OCI-LY1 (cell line): ENCODE measurements around the gene LTA4H.

Experiments
- H2AFZ ChIP-seq: fragments of 200-600 bp; sonication (generic), shearing (Covaris generic); 2 replicates; pipeline ENCODE4 v1.6.0; 2014; ENCODE audit warnings: antibody characterized with exemption, mild to moderate bottlenecking, low read length
- H3F3A ChIP-seq: fragments of 200-600 bp; sonication (generic), shearing (Covaris generic); 2 replicates; pipeline ENCODE4 v1.6.0; 2014; ENCODE audit warnings: mild to moderate bottlenecking, antibody characterized with exemption, low read length, moderate library complexity; ENCODE audit not compliant: insufficient read depth
- H3K27ac ChIP-seq: fragments of 200-600 bp; sonication (generic); 2 replicates; pipeline ENCODE4 v1.5.1; 2014; ENCODE audit warnings: low read length, mixed run types, mild to moderate bottlenecking, low read depth; ENCODE audit not compliant: poor library complexity, severe bottlenecking
- H3K27me3 ChIP-seq: fragments of 200-600 bp; sonication (generic); 2 replicates; pipeline ENCODE4 v1.6.0; 2014; ENCODE audit warnings: antibody characterized with exemption, mild to moderate bottlenecking, low read length, moderate library complexity; ENCODE audit not compliant: insufficient read depth
- H3K36me3 ChIP-seq: fragments of 200-600 bp; sonication (generic); 2 replicates; pipeline ENCODE4 v1.6.1; 2014; ENCODE audit warnings: mild to moderate bottlenecking, antibody characterized with exemption, low read length, moderate library complexity, mixed read lengths; ENCODE audit not compliant: insufficient read depth
- H3K4me1 ChIP-seq: fragments of 200-600 bp; sonication (generic); 2 replicates; pipeline ENCODE4 v1.5.1; 2014; ENCODE audit warnings: mild to moderate bottlenecking, low read length, moderate library complexity; ENCODE audit not compliant: insufficient read depth, severe bottlenecking
- H3K4me2 ChIP-seq: fragments of 200-600 bp; sonication (generic), shearing (Covaris generic); 2 replicates; pipeline ENCODE4 v1.6.1; 2014; ENCODE audit warnings: low read length
- H3K4me3 ChIP-seq: fragments of 200-600 bp; sonication (generic); 2 replicates; pipeline ENCODE4 v1.5.1; 2014; ENCODE audit warnings: low read length, low read depth, mild to moderate bottlenecking, mixed read lengths; ENCODE audit not compliant: poor library complexity, severe bottlenecking
- H3K79me2 ChIP-seq: fragments of 200-600 bp; shearing (Covaris generic); 2 replicates; pipeline ENCODE4 v1.6.1; 2016; ENCODE audit warnings: mixed run types, low read length, mixed read lengths; ENCODE audit not compliant: insufficient read depth
- H3K9ac ChIP-seq: fragments of 200-600 bp; sonication (generic), shearing (Covaris generic); 2 replicates; pipeline ENCODE4 v1.6.1; 2014; ENCODE audit warnings: mild to moderate bottlenecking, low read length, mixed read lengths
- H3K9me2 ChIP-seq: fragments of 200-600 bp; sonication (generic), shearing (Covaris generic); 2 replicates; pipeline ENCODE4 v1.6.1; 2014; ENCODE audit warnings: low read depth, mild to moderate bottlenecking, low read length, mixed read lengths
- H3K9me3 ChIP-seq: fragments of 200-600 bp; shearing (Covaris generic); 2 replicates; pipeline ENCODE4 v1.6.1; 2014; ENCODE audit warnings: low read length, mixed read lengths
- H4K20me1 ChIP-seq: fragments of 200-600 bp; sonication (generic), shearing (Covaris generic); 2 replicates; pipeline ENCODE4 v1.6.0; 2016; ENCODE audit warnings: mild to moderate bottlenecking, low read length; ENCODE audit not compliant: insufficient read depth
- EZH2 ChIP-seq: fragments of 200-600 bp; sonication (generic), shearing (Covaris generic); IDR thresholded peaks from 2 replicates; pipeline ENCODE4 v1.8.0; 2017; ENCODE audit warnings: borderline replicate concordance, mixed run types, mild to moderate bottlenecking, antibody characterized with exemption, low read length, moderate library complexity, mixed read lengths
- TF ChIP-seq, protein P1 (sequence below): fragments of 200-600 bp; sonication (generic), shearing (Covaris generic); IDR thresholded peaks from 2 replicates; pipeline ENCODE4 v1.5.1; 2017; ENCODE audit warnings: mild to moderate bottlenecking, antibody characterized with exemption, low read length, moderate library complexity, mixed read lengths

The LTA4H gene

DNA sequence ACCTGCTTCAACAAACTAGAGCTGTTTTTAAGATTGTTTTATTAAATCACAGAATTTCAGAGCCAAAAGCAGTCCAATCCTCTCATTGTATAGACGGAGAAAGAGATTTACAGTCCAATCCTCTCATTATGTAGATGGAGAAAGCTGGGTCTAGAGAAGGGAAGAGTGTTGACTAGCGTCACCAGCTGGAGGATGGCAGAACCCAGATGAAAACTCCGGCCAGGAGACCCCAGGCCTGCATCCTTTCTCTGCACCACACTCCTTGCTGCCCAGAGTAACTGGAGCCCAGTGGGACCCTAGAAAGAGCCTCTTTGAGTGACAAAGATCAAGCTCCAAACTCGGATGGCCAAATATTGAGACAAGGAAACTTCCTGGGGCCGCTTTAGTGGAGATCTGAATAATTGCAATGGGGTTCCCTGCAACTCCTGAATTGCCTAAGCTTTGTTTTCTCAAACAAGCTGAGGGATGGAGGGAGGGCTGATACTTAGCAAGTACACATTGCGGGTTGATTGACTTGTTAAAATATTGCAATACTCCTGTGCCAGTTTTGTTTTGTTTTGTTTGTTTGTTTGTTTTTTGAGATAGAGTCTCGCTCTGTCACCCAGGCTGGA is 79.7 kb downstream of the LTA4H start:
- no peak overlapping the region for H3K4me3 ChIP-seq
- no peaks in the 10 kb centered on the region for H3F3A ChIP-seq
- H3K9ac ChIP-seq: no peak overlapping the region
- no peaks in the 10 kb centered on the region for H3K9me3 ChIP-seq
- no peaks in the 10 kb centered on the region for H4K20me1 ChIP-seq
- H3K27ac ChIP-seq: no peak overlapping the region
- H2AFZ ChIP-seq: no peak overlapping the region
- H3K36me3 ChIP-seq: no peaks in the 10 kb centered on the region
- TF ChIP-seq EZH2: no peak
- TF ChIP-seq, protein P1, sequence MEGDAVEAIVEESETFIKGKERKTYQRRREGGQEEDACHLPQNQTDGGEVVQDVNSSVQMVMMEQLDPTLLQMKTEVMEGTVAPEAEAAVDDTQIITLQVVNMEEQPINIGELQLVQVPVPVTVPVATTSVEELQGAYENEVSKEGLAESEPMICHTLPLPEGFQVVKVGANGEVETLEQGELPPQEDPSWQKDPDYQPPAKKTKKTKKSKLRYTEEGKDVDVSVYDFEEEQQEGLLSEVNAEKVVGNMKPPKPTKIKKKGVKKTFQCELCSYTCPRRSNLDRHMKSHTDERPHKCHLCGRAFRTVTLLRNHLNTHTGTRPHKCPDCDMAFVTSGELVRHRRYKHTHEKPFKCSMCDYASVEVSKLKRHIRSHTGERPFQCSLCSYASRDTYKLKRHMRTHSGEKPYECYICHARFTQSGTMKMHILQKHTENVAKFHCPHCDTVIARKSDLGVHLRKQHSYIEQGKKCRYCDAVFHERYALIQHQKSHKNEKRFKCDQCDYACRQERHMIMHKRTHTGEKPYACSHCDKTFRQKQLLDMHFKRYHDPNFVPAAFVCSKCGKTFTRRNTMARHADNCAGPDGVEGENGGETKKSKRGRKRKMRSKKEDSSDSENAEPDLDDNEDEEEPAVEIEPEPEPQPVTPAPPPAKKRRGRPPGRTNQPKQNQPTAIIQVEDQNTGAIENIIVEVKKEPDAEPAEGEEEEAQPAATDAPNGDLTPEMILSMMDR: no peak
- H3K4me2 ChIP-seq: no peak overlapping the region
- H3K9me2 ChIP-seq: no peaks in the 10 kb centered on the region
- no peaks in the 10 kb centered on the region for H3K79me2 ChIP-seq
- no peaks in the 10 kb centered on the region for H3K4me1 ChIP-seq
- no peaks in the 10 kb centered on the region for H3K27me3 ChIP-seq

DNA sequence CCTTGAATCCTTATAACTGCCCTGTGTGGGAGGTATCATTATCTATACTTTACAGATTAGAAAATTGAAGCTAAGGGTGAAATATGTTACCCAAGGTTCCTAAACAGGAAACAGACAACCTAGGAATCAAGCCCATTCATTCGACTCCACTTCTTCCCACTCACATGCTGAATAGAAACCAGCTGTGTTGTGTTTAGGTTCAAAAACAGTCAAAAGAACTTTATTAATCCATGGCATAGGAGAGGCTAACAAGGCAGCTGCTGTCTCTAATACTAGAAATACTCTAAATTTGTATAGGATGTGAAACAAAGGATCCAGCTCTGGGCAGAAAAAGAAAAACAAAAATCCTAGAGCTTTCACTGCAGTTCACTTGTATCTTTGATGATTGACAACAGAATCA is 82.4 kb downstream of the LTA4H start:
- TF ChIP-seq, protein P1: no peak
- TF ChIP-seq EZH2: no peak
- Histone ChIP-seq H2AFZ (no peak overlapping the region), H3K36me3 (no peaks in the 10 kb centered on the region), H4K20me1 (no peaks in the 10 kb centered on the region), H3K27ac (no peak overlapping the region), H3K4me2 (no peak overlapping the region), H3K4me3 (no peak overlapping the region), H3K9ac (no peak overlapping the region), H3K9me2 (no peaks in the 10 kb centered on the region), H3F3A (no peaks in the 10 kb centered on the region), H3K79me2 (no peaks in the 10 kb centered on the region), H3K4me1 (no peaks in the 10 kb centered on the region), H3K9me3 (no peaks in the 10 kb centered on the region), H3K27me3 (no peaks in the 10 kb centered on the region)

DNA sequence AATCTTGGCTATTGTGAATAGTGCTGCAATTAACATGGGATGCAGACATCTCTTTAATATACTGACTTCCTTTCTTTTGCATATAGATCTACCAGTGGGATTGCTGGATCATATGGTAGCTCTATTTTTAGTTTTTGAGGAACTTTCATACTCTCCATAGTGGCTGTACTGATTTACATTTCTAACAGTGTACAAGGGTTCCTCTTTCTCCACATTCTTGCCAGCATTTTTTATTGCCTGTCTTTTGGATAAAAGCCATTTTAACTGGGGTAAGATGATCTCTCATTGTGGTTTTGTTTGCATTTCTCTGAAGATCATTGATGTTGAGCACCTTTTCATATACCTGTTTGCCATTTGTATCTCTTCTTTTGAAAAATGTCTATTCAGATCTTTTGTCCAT is 83.9 kb downstream of the LTA4H start:
- Histone ChIP-seq H3K4me2 (no peak overlapping the region), H2AFZ (no peak overlapping the region), H3K9ac (no peak overlapping the region), H3K4me1 (no peaks in the 10 kb centered on the region), H3K36me3 (no peaks in the 10 kb centered on the region), H4K20me1 (no peaks in the 10 kb centered on the region), H3K79me2 (no peaks in the 10 kb centered on the region), H3K9me3 (no peaks in the 10 kb centered on the region), H3F3A (no peaks in the 10 kb centered on the region), H3K27ac (no peak overlapping the region), H3K9me2 (no peaks in the 10 kb centered on the region), H3K27me3 (no peaks in the 10 kb centered on the region), H3K4me3 (no peak overlapping the region)
- TF ChIP-seq, protein P1: no peak
- no peak for TF ChIP-seq EZH2
